ENCODE results near the gene PAM. TPM values are rescaled to one million over a fixed set of nuclear protein-coding genes. Genes with fewer than 3 reads are reported as not detected.
"Not testable (repeated sequence)": the region's sequence is repeated elsewhere in the genome, so short reads cannot be mapped to it uniquely, and the experiment has no call there.

The PAM gene
- total RNA-seq, 1 experiment from 2014 or later: 91.3 TPM

GRCh38 chr5:102767862-102768261 lies 12.8 kb downstream of the PAM start:
- in situ Hi-C loops (cut with HindIII; ENCODE audit: low pct_unique_long_range_greater_than_20kb, low sequenced_read_pairs): no loop called here
- DNase-seq (ENCODE audit: low read depth): no peak

- in situ Hi-C loops (cut with HindIII; ENCODE audit: low pct_unique_long_range_greater_than_20kb, low sequenced_read_pairs): no loop called here
- no peak for DNase-seq (ENCODE audit: low read depth)
Observed at GRCh38 chr5:102770803-102771202, 15.7 kb downstream of the PAM start.

DNA sequence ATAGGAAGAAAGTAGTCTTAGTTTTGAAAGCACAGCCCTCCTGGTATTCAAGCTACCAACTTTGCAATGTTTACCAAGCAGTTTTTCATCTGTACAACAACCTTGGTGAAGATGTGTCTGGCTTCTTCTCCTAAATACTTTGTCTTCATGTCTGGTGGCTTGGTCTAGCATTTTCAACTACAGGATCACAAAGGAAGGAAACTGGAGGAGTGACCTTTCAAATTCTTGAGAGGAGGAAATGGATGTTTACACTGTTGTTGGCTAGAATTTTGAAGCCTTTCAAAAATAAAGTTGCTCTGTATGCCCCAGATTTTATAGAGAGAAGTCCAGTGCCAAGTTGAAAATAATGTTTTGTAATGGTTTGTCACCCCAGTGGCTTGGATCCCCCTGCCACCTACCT lies 16.3 kb downstream of the PAM start:
- in situ Hi-C loops (cut with HindIII; ENCODE audit: low pct_unique_long_range_greater_than_20kb, low sequenced_read_pairs): no loop called here
- no peak for DNase-seq (ENCODE audit: low read depth)

DNA sequence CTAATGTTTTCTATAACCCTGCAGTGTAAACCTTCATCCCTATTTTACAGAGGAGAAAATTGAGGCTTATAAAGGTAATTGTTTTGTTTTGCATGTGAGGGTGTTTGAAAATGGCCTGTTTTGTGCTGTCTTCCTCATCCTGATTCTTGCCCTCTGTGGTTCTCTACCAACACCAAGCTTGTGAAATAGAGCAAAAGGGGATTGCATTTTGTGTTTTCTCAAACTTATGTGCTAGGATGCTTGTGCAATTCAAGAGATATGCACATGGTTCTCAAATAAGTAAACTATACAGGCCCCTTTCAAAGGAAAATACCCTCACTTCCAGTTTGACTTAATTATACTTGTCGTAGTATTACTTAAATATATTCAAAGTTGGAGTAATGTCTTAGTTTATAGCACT lies 17.2 kb downstream of the PAM start:
- in situ Hi-C loops (cut with HindIII; ENCODE audit: low pct_unique_long_range_greater_than_20kb, low sequenced_read_pairs): no loop called here
- no peak for DNase-seq (ENCODE audit: low read depth)

DNA sequence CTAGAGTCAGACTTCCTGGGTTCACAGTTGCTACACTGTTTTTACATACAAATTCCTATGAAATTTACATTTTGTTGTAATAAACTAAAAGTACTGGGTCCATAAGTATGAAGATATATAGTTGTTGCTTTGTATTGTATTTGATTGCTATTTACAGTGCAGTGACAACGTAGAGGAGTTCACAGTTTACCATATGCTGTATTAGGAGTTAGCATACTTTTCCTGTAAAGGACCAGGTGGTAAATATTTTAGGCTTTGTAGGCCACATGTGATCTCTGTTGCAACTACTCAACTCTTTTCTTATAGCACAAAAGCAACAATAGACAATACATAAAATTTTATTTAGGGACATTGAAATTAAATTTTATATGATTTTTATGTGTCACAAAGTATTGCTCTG lies 18.0 kb downstream of the PAM start:
- DNase-seq (ENCODE audit: low read depth): no peak
- in situ Hi-C loops (cut with HindIII; ENCODE audit: low pct_unique_long_range_greater_than_20kb, low sequenced_read_pairs): no loop called here

GRCh38 chr5:102775756-102776155 lies 20.7 kb downstream of the PAM start:
- in situ Hi-C loops (cut with HindIII; ENCODE audit: low pct_unique_long_range_greater_than_20kb, low sequenced_read_pairs); DNase-seq (ENCODE audit: low read depth): not testable (repeated sequence)

GRCh38 chr5:102777099-102777498 lies 22.0 kb downstream of the PAM start:
- no peak for DNase-seq (ENCODE audit: low read depth)
- in situ Hi-C loops (cut with HindIII; ENCODE audit: low pct_unique_long_range_greater_than_20kb, low sequenced_read_pairs): no loop called here

DNA sequence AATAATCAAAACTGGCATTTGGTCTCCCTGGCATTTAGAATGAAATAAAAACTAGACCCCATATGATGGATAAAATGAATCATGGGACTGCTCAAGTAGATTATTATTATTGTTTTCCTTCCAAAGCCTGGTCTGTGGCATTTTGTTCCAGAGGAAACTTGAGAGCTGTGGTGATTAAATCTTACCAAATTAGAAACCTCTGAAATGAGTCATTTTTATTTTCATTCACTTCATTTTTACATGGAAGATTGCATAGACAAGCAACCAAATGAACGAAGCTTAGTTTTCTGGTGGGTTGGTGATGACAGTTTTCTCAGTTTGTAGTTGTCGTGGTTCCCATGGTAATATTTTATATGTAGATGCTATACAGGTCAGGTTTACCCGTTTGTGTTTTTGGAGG lies 23.4 kb downstream of the PAM start:
- no peak for DNase-seq (ENCODE audit: low read depth)
- in situ Hi-C loops (cut with HindIII; ENCODE audit: low pct_unique_long_range_greater_than_20kb, low sequenced_read_pairs): no loop called here

DNA sequence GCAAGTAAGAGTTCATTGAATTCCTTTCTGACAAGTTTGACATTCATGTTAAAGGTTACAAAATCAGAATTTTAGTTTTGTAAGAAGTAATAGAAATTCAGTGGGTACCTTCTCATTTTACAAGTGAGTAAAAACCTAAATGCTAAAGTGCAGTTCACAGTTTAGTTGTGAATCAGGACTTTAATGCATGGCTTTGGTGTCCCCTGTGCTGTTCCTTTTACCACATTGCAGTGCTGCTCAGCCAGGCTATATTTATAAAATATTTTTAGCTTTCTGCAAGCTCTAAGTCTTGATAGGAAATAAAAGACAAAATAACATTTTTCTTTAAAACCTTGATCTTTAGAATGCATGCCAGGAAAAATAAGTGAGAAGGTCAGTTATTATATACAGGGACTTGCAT lies 26.3 kb downstream of the PAM start:
- no peak for DNase-seq (ENCODE audit: low read depth)
- in situ Hi-C loops (cut with HindIII; ENCODE audit: low pct_unique_long_range_greater_than_20kb, low sequenced_read_pairs): no loop called here

DNA sequence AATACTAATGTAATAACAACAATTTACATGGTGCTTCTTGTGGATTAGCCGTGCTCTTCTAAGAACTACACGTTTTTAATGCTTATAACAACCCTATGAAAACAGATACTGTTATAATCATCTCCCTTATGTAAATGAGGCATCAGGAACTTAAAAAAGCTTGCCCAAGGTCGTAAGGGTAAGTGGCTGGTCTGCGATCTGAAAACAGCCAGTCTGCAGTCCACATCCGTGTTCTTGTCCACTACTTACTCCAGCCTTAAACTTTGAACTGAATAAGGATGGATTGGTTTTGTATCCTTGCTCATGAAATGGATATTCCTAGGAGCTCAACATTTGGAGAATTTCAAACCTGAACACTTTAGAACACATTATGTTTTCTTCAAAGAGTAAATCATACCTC lies 26.7 kb downstream of the PAM start:
- no peak for DNase-seq (ENCODE audit: low read depth)
- in situ Hi-C loops (cut with HindIII; ENCODE audit: low pct_unique_long_range_greater_than_20kb, low sequenced_read_pairs): no loop called here

DNA sequence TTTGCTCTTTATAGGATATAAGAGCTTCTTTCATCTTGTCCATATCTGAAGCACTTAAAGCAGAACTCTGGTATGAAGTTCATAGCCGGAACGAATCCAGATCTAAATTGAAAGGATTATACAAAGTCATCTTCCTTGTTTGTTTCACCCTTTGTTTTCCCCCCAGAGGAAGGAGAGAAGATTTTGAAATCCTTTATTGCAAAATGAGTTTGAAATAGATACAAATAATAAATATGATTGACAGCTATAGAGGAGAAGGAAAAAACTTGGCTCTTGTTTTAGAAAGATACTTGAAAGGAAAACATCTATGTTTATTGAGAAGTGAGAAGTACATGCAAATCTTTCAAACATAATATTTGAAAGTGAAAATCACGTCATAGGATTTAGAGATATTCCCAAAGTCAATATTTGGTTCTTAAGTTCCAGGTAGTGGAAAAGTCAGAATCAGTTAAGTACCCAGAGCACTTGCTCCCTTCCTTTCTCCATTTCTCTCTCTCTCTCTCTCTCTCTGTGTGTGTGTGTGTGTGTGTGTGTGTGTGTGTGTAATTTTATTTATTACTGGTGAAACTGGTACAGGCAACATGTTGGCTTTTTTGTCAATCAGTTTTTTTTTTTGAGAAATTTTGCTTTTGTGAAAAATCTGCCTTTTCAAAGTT lies 27.2 kb downstream of the PAM start:
- DNase-seq (ENCODE audit: low read depth): no peak
- in situ Hi-C loops (cut with HindIII; ENCODE audit: low pct_unique_long_range_greater_than_20kb, low sequenced_read_pairs): no loop called here

GRCh38 chr5:102787134-102787533 lies 32.0 kb downstream of the PAM start:
- in situ Hi-C loops (cut with HindIII; ENCODE audit: low pct_unique_long_range_greater_than_20kb, low sequenced_read_pairs): no loop called here
- no peak for DNase-seq (ENCODE audit: low read depth)

GRCh38 chr5:102788788-102789187 lies 33.7 kb downstream of the PAM start:
- in situ Hi-C loops (cut with HindIII; ENCODE audit: low pct_unique_long_range_greater_than_20kb, low sequenced_read_pairs): no loop called here
- no peak for DNase-seq (ENCODE audit: low read depth)

DNA sequence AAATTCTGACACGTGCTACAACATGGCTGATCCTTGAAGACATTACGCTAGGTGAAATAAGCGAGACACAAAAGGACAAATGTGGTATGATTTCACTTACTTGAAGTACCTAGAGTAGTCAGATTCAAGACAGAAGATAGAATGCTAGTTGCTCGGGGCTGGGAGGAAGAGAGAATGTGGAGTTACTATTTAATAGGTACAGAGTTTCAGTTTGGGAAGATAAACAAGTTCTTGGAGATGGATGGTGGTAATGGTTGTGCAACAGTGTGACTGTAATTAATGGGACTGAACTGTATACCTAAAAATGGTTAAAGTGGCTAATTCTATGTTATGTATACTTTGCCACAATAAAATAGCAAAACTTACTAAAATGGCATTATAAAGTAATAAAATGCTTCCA lies 34.4 kb downstream of the PAM start:
- DNase-seq (ENCODE audit: low read depth): no peak
- in situ Hi-C loops (cut with HindIII; ENCODE audit: low pct_unique_long_range_greater_than_20kb, low sequenced_read_pairs): no loop called here

DNA sequence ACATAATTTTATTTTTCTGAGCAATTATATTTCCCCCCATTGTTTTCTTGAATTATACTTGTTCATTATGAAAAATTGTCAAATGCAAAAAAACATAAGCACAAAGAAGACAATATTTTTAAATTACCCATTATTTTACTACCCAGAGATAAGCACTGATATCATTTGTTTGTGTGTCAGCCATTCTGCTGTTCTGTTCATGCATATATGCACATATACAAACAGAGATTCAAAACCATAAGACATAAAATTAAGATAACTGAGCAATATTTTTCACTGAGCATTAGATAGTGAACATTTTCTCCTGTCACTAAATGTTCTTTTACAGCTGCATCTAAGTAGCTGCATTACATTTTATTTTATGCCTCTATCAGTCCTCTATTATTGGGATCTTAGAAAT lies 35.6 kb downstream of the PAM start:
- no peak for DNase-seq (ENCODE audit: low read depth)
- in situ Hi-C loops (cut with HindIII; ENCODE audit: low pct_unique_long_range_greater_than_20kb, low sequenced_read_pairs): no loop called here

DNA sequence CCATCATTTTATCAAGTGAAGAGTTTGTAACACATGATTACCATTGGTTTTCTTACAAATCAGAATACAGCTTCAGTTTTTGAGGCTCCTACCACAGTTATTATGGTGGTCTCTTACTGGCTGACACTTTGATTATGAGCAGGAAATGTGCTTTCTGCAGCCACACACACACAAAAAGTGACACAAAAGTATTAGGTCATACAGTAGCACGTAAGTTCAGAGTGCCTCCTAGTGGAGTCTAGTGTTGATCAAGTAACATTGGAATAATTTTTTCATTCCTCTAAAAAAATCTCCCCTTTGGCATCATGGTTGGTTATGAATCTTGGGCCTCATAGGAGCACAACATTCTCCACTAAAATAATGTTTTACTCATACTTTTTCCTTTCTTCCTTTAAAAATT lies 37.6 kb downstream of the PAM start:
- in situ Hi-C loops (cut with HindIII; ENCODE audit: low pct_unique_long_range_greater_than_20kb, low sequenced_read_pairs): no loop called here
- no peak for DNase-seq (ENCODE audit: low read depth)

- DNase-seq (ENCODE audit: low read depth): no peak
- in situ Hi-C loops (cut with HindIII; ENCODE audit: low pct_unique_long_range_greater_than_20kb, low sequenced_read_pairs): no loop called here
Observed at GRCh38 chr5:102794047-102794446, 38.9 kb downstream of the PAM start.

DNA sequence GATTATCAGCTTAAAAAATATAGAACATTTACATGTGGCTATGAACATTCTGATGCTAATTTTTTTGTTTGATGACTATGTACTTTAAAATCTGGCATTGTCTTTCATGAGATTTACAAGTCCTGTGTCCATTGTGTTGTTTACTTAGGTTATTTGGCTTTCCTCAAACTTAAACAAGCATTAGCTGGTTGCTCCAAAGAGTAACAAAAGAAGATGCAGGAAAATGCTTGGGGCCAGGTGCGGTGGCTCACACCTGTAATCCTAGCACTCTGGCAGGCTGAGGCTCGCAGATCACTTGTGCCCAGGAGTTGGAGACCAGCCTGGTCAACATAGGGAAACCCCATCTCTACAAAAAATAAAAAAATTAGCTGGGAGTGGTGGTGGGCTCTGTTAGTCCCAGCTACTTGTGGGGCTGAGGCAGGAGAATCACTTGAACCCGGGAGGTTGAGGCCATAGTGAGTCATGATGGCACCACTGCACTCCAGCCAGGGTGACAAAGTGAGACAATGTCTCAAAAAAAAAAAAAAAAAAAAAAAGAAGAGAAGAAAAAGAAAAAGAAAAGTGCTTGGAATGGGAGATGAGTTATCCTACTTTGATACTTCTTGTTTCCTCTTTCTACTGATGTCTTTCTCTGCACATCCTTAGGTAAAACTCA lies 39.7 kb downstream of the PAM start:
- DNase-seq (ENCODE audit: low read depth): no peak
- in situ Hi-C loops (cut with HindIII; ENCODE audit: low pct_unique_long_range_greater_than_20kb, low sequenced_read_pairs): no loop called here

GRCh38 chr5:102795526-102795925 lies 40.4 kb downstream of the PAM start:
- in situ Hi-C loops (cut with HindIII; ENCODE audit: low pct_unique_long_range_greater_than_20kb, low sequenced_read_pairs): no loop called here
- DNase-seq (ENCODE audit: low read depth): no peak

GRCh38 chr5:102796009-102796408 lies 40.9 kb downstream of the PAM start:
- no peak for DNase-seq (ENCODE audit: low read depth)
- in situ Hi-C loops (cut with HindIII; ENCODE audit: low pct_unique_long_range_greater_than_20kb, low sequenced_read_pairs): no loop called here

Measured in Caki2 (cell line).